Osteoblast (primary cell): ENCODE data around the gene NRXN2. TPM values are rescaled to one million over a fixed set of nuclear protein-coding genes. Genes with fewer than 3 reads are reported as not detected.

Experiments used
- DNase-seq: peaks from one replicate; pipeline ENCODE4 v3.0.0; 2011; ENCODE audit warnings: low spot score, mixed read lengths; ENCODE audit not compliant: insufficient read length; ENCODE audit errors: missing footprints
- H2AFZ ChIP-seq: 2 replicates; pipeline ENCODE4 v1.6.0; 2011; ENCODE audit warnings: mild to moderate bottlenecking, low read length
- H3K27ac ChIP-seq: 2 replicates; pipeline ENCODE4 v1.5.1; 2011; ENCODE audit warnings: mild to moderate bottlenecking, low read depth, low read length, moderate library complexity
- H3K27me3 ChIP-seq: 2 replicates; pipeline ENCODE4 v1.6.0; 2012; ENCODE audit warnings: mild to moderate bottlenecking, control low read depth, inconsistent platforms, low read length, moderate library complexity; ENCODE audit not compliant: insufficient read depth
- H3K36me3 ChIP-seq: 2 replicates; pipeline ENCODE4 v1.5.1; 2011; ENCODE audit warnings: mild to moderate bottlenecking, low read length, control low read depth, moderate library complexity; ENCODE audit not compliant: insufficient read depth
- H3K4me1 ChIP-seq: 2 replicates; pipeline ENCODE4 v1.5.1; 2011; ENCODE audit warnings: mild to moderate bottlenecking, low read length, control low read depth, moderate library complexity; ENCODE audit not compliant: insufficient read depth
- H3K4me2 ChIP-seq: 2 replicates; pipeline ENCODE4 v1.6.0; 2011; ENCODE audit warnings: mild to moderate bottlenecking, low read length; ENCODE audit not compliant: insufficient read depth
- H3K4me3 ChIP-seq: fragments of 200-600 bp; sonication (generic); 3 replicates; pipeline ENCODE4 v1.5.1; 2012; ENCODE audit warnings: mild to moderate bottlenecking, low read length, inconsistent platforms; ENCODE audit not compliant: insufficient read depth
- H3K79me2 ChIP-seq: 2 replicates; pipeline ENCODE4 v1.6.0; 2012; ENCODE audit warnings: mild to moderate bottlenecking, low read length, control low read depth, inconsistent platforms; ENCODE audit not compliant: insufficient read depth
- H3K9me3 ChIP-seq: 2 replicates; pipeline ENCODE4 v1.5.1; 2011; ENCODE audit warnings: low read depth, low read length, control low read depth
- H4K20me1 ChIP-seq: 2 replicates; pipeline ENCODE4 v1.6.0; 2012; ENCODE audit warnings: mild to moderate bottlenecking, low read length, control low read depth; ENCODE audit not compliant: insufficient read depth
- CTCF ChIP-seq: IDR thresholded peaks from 2 replicates; pipeline ENCODE4 v1.5.1; 2011; ENCODE audit warnings: mild to moderate bottlenecking, low read depth, low read length, moderate library complexity; ENCODE audit errors: extremely low read depth
- total RNA-seq: library from RNA; depleted of rRNA; stranded (reverse); fragments of >200 nt; gene quantifications from 2 replicates; pipeline ENCODE4 v1.2.3, GENCODE V29; 2012

NRXN2 gene
- total RNA-seq, 1 donor = 90.1 TPM

DNA sequence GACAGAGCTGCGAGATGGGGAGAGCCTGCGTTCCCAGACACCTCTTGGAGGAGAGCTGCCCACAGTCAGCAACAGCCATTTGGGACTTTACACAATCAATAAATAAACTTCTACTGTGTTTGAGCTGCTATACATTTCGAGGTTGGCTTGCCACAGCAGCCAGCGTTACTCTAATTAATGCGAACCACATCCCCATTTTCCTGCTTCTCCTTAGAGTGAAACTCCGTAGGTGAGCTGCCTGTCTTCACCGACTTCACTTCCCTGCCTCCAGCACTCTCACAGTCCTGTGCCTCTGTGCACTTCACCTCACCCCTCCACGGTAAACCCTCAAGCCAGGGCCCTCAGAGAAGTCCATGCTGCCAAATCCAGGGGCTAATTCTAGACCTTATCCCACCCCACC lies 137.8 kb downstream of the NRXN2 start:
- Histone ChIP-seq H2AFZ (no peak overlapping the region), H3K4me1 (peaks cover 7% of the 10 kb centered on the region), H3K79me2 (no peaks in the 10 kb centered on the region), H3K27ac (no peak overlapping the region), H3K9me3 (no peaks in the 10 kb centered on the region), H4K20me1 (no peaks in the 10 kb centered on the region), H3K4me2 (no peak overlapping the region), H3K27me3 (peaks cover 9% of the 10 kb centered on the region), H3K4me3 (no peak overlapping the region), H3K36me3 (no peaks in the 10 kb centered on the region)
- no peak for TF ChIP-seq CTCF
- DNase-seq = peak; percentile 64

DNA sequence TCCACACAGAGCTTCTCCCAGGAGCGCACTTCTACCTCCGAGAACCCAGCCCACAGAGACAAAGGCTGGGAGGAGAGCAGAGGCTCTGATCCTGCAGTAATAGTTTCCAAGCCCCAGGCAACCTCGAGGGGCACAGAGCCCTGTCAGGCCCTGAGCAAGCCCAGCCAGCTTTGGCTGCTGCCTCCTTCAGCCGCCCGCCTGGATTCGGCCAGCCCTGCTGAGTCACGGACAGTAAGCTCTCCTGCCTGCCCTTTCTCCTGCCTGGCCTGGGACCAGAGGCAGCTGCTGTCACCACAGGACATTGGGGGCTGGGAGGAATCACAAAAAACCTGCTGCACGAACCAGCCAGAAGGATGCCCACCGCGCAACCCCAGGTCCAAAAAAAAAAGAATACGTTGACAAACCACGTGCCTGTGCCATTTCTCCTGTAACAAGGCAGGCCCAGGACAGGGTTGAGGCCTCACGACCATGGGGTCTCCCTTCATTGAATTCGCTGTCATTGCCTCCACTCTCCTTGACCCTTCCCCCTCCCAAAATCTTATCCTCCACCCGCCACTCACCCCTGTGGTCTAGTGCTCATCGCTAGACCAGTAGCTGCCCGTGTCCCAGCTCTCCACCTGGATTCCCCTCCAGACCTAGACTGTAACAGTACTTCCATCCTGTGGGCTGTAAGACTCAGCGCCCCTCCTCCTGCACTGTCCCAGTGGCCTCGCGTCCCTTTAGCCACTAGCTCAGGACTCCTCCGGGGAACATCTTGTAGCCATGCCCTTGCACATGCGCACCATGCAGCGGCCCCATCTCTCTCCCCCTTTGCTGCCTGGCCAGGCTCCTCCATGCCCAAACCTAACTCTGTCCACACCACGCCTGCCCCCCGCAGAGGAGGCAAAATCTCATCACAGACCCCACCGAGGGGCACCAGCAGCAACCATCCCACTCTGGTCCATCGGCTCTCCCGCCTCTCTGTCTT lies 139.4 kb downstream of the NRXN2 start:
- TF ChIP-seq CTCF = no peak
- Histone ChIP-seq H3K79me2 (no peaks in the 10 kb centered on the region), H3K4me2 (no peak overlapping the region), H3K27me3 (peaks cover 17% of the 10 kb centered on the region), H3K9me3 (no peaks in the 10 kb centered on the region), H3K36me3 (no peaks in the 10 kb centered on the region), H3K27ac (no peak overlapping the region), H3K4me3 (no peak overlapping the region), H2AFZ (no peak overlapping the region), H3K4me1 (peaks cover 8% of the 10 kb centered on the region), H4K20me1 (no peaks in the 10 kb centered on the region)
- peak; percentile 82 for DNase-seq

- Histone ChIP-seq H3K4me1 (peaks cover 8% of the 10 kb centered on the region), H3K36me3 (no peaks in the 10 kb centered on the region), H3K27me3 (peaks cover 21% of the 10 kb centered on the region), H3K4me2 (no peak overlapping the region), H3K27ac (no peak overlapping the region), H3K79me2 (no peaks in the 10 kb centered on the region), H4K20me1 (no peaks in the 10 kb centered on the region), H3K4me3 (no peak overlapping the region), H2AFZ (no peak overlapping the region), H3K9me3 (no peaks in the 10 kb centered on the region)
- DNase-seq = peak; percentile 34
- no peak for TF ChIP-seq CTCF
These were observed 140.1 kb downstream of the NRXN2 start for GRCh38 chr11:64582885-64583284.

DNA sequence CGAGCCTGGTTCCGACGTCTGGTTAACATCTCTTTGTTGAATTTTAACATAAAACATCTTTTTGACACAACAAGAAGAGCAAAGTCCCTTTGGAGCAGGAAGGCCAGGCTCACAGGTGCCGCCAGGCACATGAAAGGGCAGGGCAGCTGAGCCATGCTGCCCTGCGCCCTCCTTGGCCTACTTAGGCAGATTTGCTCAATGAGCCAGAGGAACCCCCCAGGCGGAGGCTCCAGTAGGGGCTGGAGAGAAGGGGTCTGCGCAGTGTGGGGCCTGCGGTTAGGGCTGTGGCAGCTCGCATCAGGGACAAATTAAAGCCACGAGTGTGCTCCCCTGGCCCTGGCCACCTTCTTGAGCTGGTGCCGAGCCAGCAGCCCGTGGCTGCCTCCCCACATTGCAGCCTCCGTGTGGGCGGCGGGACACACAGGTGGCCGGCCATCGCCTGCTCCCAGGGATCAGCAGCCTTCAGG lies 141.9 kb downstream of the NRXN2 start:
- peaks cover 8% of the 10 kb centered on the region for H3K4me1 ChIP-seq
- H3K4me2 ChIP-seq = no peak overlapping the region

More for the DNA sequence above, 141.9 kb downstream of the NRXN2 start:
- Histone ChIP-seq H3K79me2 (no peaks in the 10 kb centered on the region), H3K4me3 (no peak overlapping the region), H3K36me3 (no peaks in the 10 kb centered on the region), H3K9me3 (no peaks in the 10 kb centered on the region), H2AFZ (no peak overlapping the region), H4K20me1 (no peaks in the 10 kb centered on the region), H3K27ac (no peak overlapping the region), H3K27me3 (peaks cover 21% of the 10 kb centered on the region)
- peak; percentile 42 for DNase-seq
- no peak for TF ChIP-seq CTCF
